Mucosa of rectum (tissue), 2 donors: ENCODE data around the gene ACADS.

Source experiments
- H3K27ac ChIP-seq, 2 donors: one replicate each; pipeline ENCODE4 v1.7.0; 2013; ENCODE audit warnings: inconsistent platforms in 2 of 2, low read depth in 2 of 2, low read length in 2 of 2
- H3K27me3 ChIP-seq, 2 donors: one replicate each; pipeline ENCODE4 v1.7.0; 2013; ENCODE audit warnings: low read length in 2 of 2; ENCODE audit not compliant: control insufficient read depth in 2 of 2, insufficient read depth in 2 of 2
- H3K36me3 ChIP-seq, 2 donors: one replicate each; pipeline ENCODE4 v1.7.0; 2013; ENCODE audit warnings: low read length in 2 of 2; ENCODE audit not compliant: control insufficient read depth in 2 of 2, insufficient read depth in 2 of 2
- H3K4me1 ChIP-seq, 2 donors: one replicate each; pipeline ENCODE4 v1.7.0; 2013; ENCODE audit warnings: low read length in 2 of 2, mild to moderate bottlenecking in 1 of 2; ENCODE audit not compliant: control insufficient read depth in 2 of 2, insufficient read depth in 2 of 2
- H3K4me3 ChIP-seq, 2 donors: one replicate each; pipeline ENCODE4 v1.7.0; 2013; ENCODE audit warnings: low read length in 2 of 2
- H3K9ac ChIP-seq, 2 donors: one replicate each; pipeline ENCODE4 v1.7.0; 2013; ENCODE audit warnings: low read length in 2 of 2, low read depth in 1 of 2, mild to moderate bottlenecking in 1 of 2
- H3K9me3 ChIP-seq, 2 donors: one replicate each; pipeline ENCODE4 v1.7.0; 2013; ENCODE audit warnings: low read length in 2 of 2; ENCODE audit not compliant: control insufficient read depth in 2 of 2
- donor health status: healthy.
- donor health status: Normal muscosa, but diverticular disease.

ACADS gene

GRCh38 chr12:120751389-120751788, 25.8 kb downstream of the ACADS start:
- Histone ChIP-seq H3K4me1 (no peaks in the 10 kb centered on the region), H3K9ac (no peak overlapping the region), H3K36me3 (no peaks in the 10 kb centered on the region), H3K4me3 (no peak overlapping the region), H3K9me3 (no peaks in the 10 kb centered on the region), H3K27ac (no peak overlapping the region), H3K27me3 (no peaks in the 10 kb centered on the region)

- Histone ChIP-seq H3K27me3 (no peaks in the 10 kb centered on the region), H3K36me3 (peaks cover 3% of the 10 kb centered on the region in 2 donors)
Measured at GRCh38 chr12:120754792-120755191, 29.2 kb downstream of the ACADS start.

GRCh38 chr12:120755269-120755668, 29.6 kb downstream of the ACADS start:
- no peaks in the 10 kb centered on the region for H3K9me3 ChIP-seq
- H3K36me3 ChIP-seq = peaks cover 6 to 7% of the 10 kb centered on the region in 2 donors
- H3K4me1 ChIP-seq = peaks cover 4 to 11% of the 10 kb centered on the region in 2 donors
- H3K27ac ChIP-seq = no peak overlapping the region
- H3K4me3 ChIP-seq = no peak overlapping the region
- H3K27me3 ChIP-seq = no peaks in the 10 kb centered on the region
- no peak overlapping the region for H3K9ac ChIP-seq

More at GRCh38 chr12:120754792-120755191, 29.2 kb downstream of the ACADS start:
- Histone ChIP-seq H3K4me3 (no peak overlapping the region), H3K4me1 (peaks cover 4 to 11% of the 10 kb centered on the region in 2 donors), H3K9ac (no peak overlapping the region), H3K27ac (no peak overlapping the region), H3K9me3 (no peaks in the 10 kb centered on the region)

- H3K27ac ChIP-seq = peak overlapping the region; percentile 0 to 16
- H3K9ac ChIP-seq = no peak overlapping the region
- peaks cover 19 to 21% of the 10 kb centered on the region in 2 donors for H3K36me3 ChIP-seq
- no peaks in the 10 kb centered on the region for H3K27me3 ChIP-seq
- H3K4me3 ChIP-seq = no peak overlapping the region
- H3K4me1 ChIP-seq = peaks cover 4 to 11% of the 10 kb centered on the region in 2 donors
- no peaks in the 10 kb centered on the region for H3K9me3 ChIP-seq
Measured at GRCh38 chr12:120757226-120757742, 31.7 kb downstream of the ACADS start.

- Histone ChIP-seq H3K27me3 (no peaks in the 10 kb centered on the region), H3K36me3 (peaks cover 21 to 25% of the 10 kb centered on the region in 2 donors), H3K9me3 (no peaks in the 10 kb centered on the region), H3K27ac (no peak overlapping the region), H3K4me3 (no peak overlapping the region), H3K4me1 (peaks cover 4 to 11% of the 10 kb centered on the region in 2 donors), H3K9ac (no peak overlapping the region)
Measured at GRCh38 chr12:120757949-120758348, 32.3 kb downstream of the ACADS start.

- Histone ChIP-seq H3K36me3 (peaks cover 30 to 33% of the 10 kb centered on the region in 2 donors), H3K9ac (no peak overlapping the region), H3K4me1 (peaks cover 4 to 11% of the 10 kb centered on the region in 2 donors), H3K4me3 (no peak overlapping the region), H3K27ac (no peak overlapping the region), H3K27me3 (no peaks in the 10 kb centered on the region), H3K9me3 (no peaks in the 10 kb centered on the region)
Measured at GRCh38 chr12:120758798-120759590, 33.4 kb downstream of the ACADS start.

GRCh38 chr12:120759591-120760348, 34.1 kb downstream of the ACADS start:
- Histone ChIP-seq H3K27me3 (no peaks in the 10 kb centered on the region), H3K4me1 (peaks cover 4 to 11% of the 10 kb centered on the region in 2 donors), H3K4me3 (no peak overlapping the region), H3K27ac (no peak overlapping the region), H3K9me3 (no peaks in the 10 kb centered on the region), H3K9ac (no peak overlapping the region), H3K36me3 (peaks cover 37 to 39% of the 10 kb centered on the region in 2 donors)

GRCh38 chr12:120760349-120761254, 35.0 kb downstream of the ACADS start:
- Histone ChIP-seq H3K36me3 (peaks cover 39 to 46% of the 10 kb centered on the region in 2 donors), H3K4me1 (peaks cover 9 to 17% of the 10 kb centered on the region in 2 donors), H3K27me3 (no peaks in the 10 kb centered on the region), H3K9me3 (no peaks in the 10 kb centered on the region), H3K4me3 (no peak overlapping the region), H3K9ac (no peak overlapping the region), H3K27ac (no peak overlapping the region)

GRCh38 chr12:120761519-120761934, 35.9 kb downstream of the ACADS start:
- peaks cover 41 to 53% of the 10 kb centered on the region in 2 donors for H3K36me3 ChIP-seq
- H3K27me3 ChIP-seq = no peaks in the 10 kb centered on the region
- H3K27ac ChIP-seq = peak overlapping the region in 1 of 2 donors; percentile 12
- H3K9me3 ChIP-seq = no peaks in the 10 kb centered on the region
- no peak overlapping the region for H3K4me3 ChIP-seq
- peaks cover 14 to 27% of the 10 kb centered on the region in 2 donors for H3K4me1 ChIP-seq
- H3K9ac ChIP-seq = no peak overlapping the region
